Tibial artery (tissue), 4 donors: Measurements from ENCODE around the gene FAM53B.

Experiments used
- DNase-seq, 2 donors: peaks; one replicate each; pipeline ENCODE4 v3.0.0-alpha.2; 2019
- H3K27ac ChIP-seq, 2 donors: fragments of 200-600 bp; sonication (generic) in 1 of 2; 1 replicate in 1 of 2; 2 replicates in 1 of 2; pipeline ENCODE4 v1.5.1; 2018 to 2019; ENCODE audit warnings: mild to moderate bottlenecking in 1 of 2
- H3K27me3 ChIP-seq, 2 donors: fragments of 200-600 bp; sonication (generic) in 1 of 2; one replicate each; pipeline versions ENCODE4 v1.5.1 to v1.6.0; 2016 to 2019
- H3K36me3 ChIP-seq, 3 donors: fragments of 200-600 bp; sonication (generic) in 2 of 3; one replicate each; pipeline ENCODE4 v1.5.1; 2016 to 2019; ENCODE audit warnings: mild to moderate bottlenecking in 2 of 3
- H3K4me1 ChIP-seq, 4 donors: fragments of 200-600 bp; sonication (generic) in 2 of 4; 1 replicate in 3 of 4; 2 replicates in 1 of 4; pipeline ENCODE4 v1.5.1; 2016 to 2019
- H3K4me3 ChIP-seq, 2 donors: fragments of 200-600 bp; sonication (generic) in 1 of 2; 1 replicate in 1 of 2; 2 replicates in 1 of 2; pipeline ENCODE4 v1.5.1; 2018 to 2019; ENCODE audit warnings: mild to moderate bottlenecking in 2 of 2
- H3K9me3 ChIP-seq, 3 donors: fragments of 200-600 bp; sonication (generic) in 1 of 3; one replicate each; pipeline ENCODE4 v1.5.1; 2016 to 2019
- intact Hi-C: fragments of 100-400 bp; cut with DNase I; formaldehyde crosslinking; loops from one replicate; pipeline ENCODE4 v1.15.0; 2023; ENCODE audit warnings: low total_unique reads
- TF ChIP-seq, protein P1 (sequence below), 2 experiments: fragments of 200-600 bp in 1 of 2; fragments of 450-650 bp in 1 of 2; IDR thresholded peaks; one replicate each; pipeline ENCODE4 v1.5.1; 2017 to 2019; ENCODE audit warnings: antibody characterized with exemption in 2 of 2, mild to moderate bottlenecking in 1 of 2, moderate library complexity in 1 of 2

The FAM53B gene

GRCh38 chr10:124681626-124682552 is 62.3 kb downstream of the FAM53B start:
- TF ChIP-seq, protein P1, sequence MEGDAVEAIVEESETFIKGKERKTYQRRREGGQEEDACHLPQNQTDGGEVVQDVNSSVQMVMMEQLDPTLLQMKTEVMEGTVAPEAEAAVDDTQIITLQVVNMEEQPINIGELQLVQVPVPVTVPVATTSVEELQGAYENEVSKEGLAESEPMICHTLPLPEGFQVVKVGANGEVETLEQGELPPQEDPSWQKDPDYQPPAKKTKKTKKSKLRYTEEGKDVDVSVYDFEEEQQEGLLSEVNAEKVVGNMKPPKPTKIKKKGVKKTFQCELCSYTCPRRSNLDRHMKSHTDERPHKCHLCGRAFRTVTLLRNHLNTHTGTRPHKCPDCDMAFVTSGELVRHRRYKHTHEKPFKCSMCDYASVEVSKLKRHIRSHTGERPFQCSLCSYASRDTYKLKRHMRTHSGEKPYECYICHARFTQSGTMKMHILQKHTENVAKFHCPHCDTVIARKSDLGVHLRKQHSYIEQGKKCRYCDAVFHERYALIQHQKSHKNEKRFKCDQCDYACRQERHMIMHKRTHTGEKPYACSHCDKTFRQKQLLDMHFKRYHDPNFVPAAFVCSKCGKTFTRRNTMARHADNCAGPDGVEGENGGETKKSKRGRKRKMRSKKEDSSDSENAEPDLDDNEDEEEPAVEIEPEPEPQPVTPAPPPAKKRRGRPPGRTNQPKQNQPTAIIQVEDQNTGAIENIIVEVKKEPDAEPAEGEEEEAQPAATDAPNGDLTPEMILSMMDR (IDR thresholded peaks at IDR 0.05) = no peak
- intact Hi-C loops = no loop called here
- no peak for DNase-seq
- Histone ChIP-seq H3K27ac (no peak overlapping the region), H3K9me3 (no peaks in the 10 kb centered on the region), H3K4me3 (no peak overlapping the region), H3K36me3 (peaks cover 10 to 16% (median 13%) of the 10 kb centered on the region in 3 donors), H3K27me3 (no peaks in the 10 kb centered on the region), H3K4me1 (peaks cover 0 to 41% (median 12%) of the 10 kb centered on the region in 4 donors)

- Histone ChIP-seq H3K9me3 (no peaks in the 10 kb centered on the region), H3K4me3 (no peak overlapping the region), H3K27me3 (no peaks in the 10 kb centered on the region), H3K27ac (no peak overlapping the region), H3K4me1 (peaks cover 0 to 37% (median 12%) of the 10 kb centered on the region in 4 donors), H3K36me3 (peaks cover 10 to 16% (median 13%) of the 10 kb centered on the region in 3 donors)
- no peak for DNase-seq
- intact Hi-C loops = no loop called here
- TF ChIP-seq, protein P1 (IDR thresholded peaks at IDR 0.05) = no peak
Observed at GRCh38 chr10:124681091-124681490, 63.1 kb downstream of the FAM53B start.

- Histone ChIP-seq H3K27me3 (no peaks in the 10 kb centered on the region), H3K27ac (no peak overlapping the region), H3K4me3 (no peak overlapping the region), H3K9me3 (no peaks in the 10 kb centered on the region), H3K36me3 (peaks cover 10 to 16% (median 13%) of the 10 kb centered on the region in 3 donors), H3K4me1 (peaks cover 0 to 32% (median 11%) of the 10 kb centered on the region in 4 donors)
- peak; percentile 78 to 86 for DNase-seq
- intact Hi-C loops = no loop called here
- TF ChIP-seq, protein P1 (IDR thresholded peaks at IDR 0.05) = no peak
Observed at GRCh38 chr10:124680675-124681074, 63.5 kb downstream of the FAM53B start.

DNA sequence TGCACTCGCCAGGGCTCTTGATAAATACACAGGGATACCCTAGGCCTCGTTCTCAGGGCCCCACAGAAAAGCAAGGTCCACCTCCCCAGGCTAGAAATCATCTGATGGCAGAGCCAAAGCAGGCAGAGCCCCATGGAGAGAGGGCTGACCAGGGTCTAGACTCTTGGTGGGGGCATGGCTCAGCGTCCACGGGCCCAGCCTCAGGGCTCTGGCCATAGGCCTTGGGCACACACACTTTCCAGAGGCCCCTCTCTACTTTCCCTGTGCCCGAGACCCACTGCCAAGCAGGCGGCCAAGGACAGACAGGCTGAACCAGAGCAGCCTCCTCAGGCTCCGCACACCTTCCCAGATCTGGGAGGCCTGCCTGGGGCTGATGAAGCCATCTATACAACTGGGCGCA is 64.8 kb downstream of the FAM53B start:
- no peak for DNase-seq
- peaks cover 10 to 16% (median 13%) of the 10 kb centered on the region in 3 donors for H3K36me3 ChIP-seq
- H3K9me3 ChIP-seq = no peaks in the 10 kb centered on the region
- no peaks in the 10 kb centered on the region for H3K27me3 ChIP-seq
- H3K27ac ChIP-seq = no peak overlapping the region
- no peak overlapping the region for H3K4me3 ChIP-seq
- H3K4me1 ChIP-seq = peaks cover 0 to 25% (median 9%) of the 10 kb centered on the region in 4 donors
- intact Hi-C loops = no loop called here
- TF ChIP-seq, protein P1 (IDR thresholded peaks at IDR 0.05) = no peak

DNA sequence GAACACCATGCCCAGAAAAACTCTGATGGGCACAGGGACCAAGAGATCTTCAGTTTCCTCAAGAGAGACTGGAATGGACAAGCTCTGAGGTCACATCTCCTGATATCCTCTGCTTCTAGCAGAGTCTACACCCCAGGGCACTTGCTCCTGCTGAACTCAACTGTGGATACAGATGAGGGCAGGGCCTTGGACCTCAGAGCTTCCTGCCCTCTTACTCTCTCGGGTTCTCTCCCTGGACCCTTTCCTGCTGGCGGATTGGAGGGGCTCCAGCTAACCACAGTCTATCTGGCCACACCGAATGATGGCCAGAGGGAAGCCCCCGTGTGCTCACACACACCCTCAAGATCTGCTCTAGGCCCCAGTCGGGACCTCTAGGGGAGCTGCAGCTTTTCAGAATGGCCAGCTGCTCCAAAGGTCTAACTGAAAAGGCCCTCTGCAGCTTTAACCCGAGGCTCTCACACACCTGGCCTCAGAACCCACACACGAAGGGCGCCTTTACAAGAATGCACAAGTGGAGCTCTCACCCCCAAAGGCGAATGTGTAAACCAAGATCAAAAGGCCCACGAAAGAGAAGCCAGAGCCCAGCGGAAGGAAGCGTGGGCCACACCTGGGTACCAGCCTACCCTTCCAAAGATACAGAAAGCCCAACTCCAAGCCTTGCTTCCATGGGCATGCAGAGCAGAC is 65.5 kb downstream of the FAM53B start:
- Histone ChIP-seq H3K27ac (no peak overlapping the region), H3K27me3 (no peaks in the 10 kb centered on the region), H3K9me3 (no peaks in the 10 kb centered on the region), H3K4me1 (peaks cover 0 to 25% (median 9%) of the 10 kb centered on the region in 4 donors), H3K36me3 (peaks cover 10 to 16% (median 13%) of the 10 kb centered on the region in 3 donors), H3K4me3 (no peak overlapping the region)
- intact Hi-C loops = no loop called here
- DNase-seq = no peak
- TF ChIP-seq, protein P1 (IDR thresholded peaks at IDR 0.05) = no peak
